ENCODE data around the gene CFHR5. TPM values are rescaled to one million over a fixed set of nuclear protein-coding genes. Genes with fewer than 3 reads are reported as not detected.
A peak's percentile ranks its signal among the peaks of the same experiment; 100 is the strongest.

CFHR5 gene
- total and polyA plus RNA-seq, 2 of the 13 experiments (the other 11 are each of a cell fraction or from before 2014, with no cell fraction given): not detected

- peak; percentile 66; the same call in 1 of the 2 replicates for TF ChIP-seq TBX3 (IDR thresholded peaks at IDR 0.05; ENCODE audit: borderline replicate concordance)
- no peak for TF ChIP-seq ATF4 (CRISPR knock-in tag; IDR thresholded peaks at IDR 0.05)
- peak; percentile 15; the same call in 1 of the 2 replicates for TF ChIP-seq SALL1 (CRISPR knock-in tag; IDR thresholded peaks at IDR 0.05)
- TF ChIP-seq FOXA3 (CRISPR knock-in tag; IDR thresholded peaks at IDR 0.05): 0 out of 2 replicates have a peak, but pooled peaks have one; percentile 11
These were observed 50.0 kb downstream of the CFHR5 start (continued) for GRCh38 chr1:197027359-197027758.

- BruUV-seq (replicated peaks): no TSS peak
- H3K4me2 ChIP-seq (ENCODE audit: low read depth, low read length): no peak overlapping the region
- in situ Hi-C loops (cut with HindIII; ENCODE audit: extremely low pct_ligation_motif_present, low pct_unique_long_range_greater_than_20kb): no loop called here
- intact Hi-C loops (cut with micrococcal nuclease; ENCODE audit: unreplicated experiment): no loop called here
- H3K27me3 ChIP-seq (ENCODE audit: control insufficient read depth in 1 of 2, insufficient read depth in 2 of 2, low read length in 2 of 2): no peaks in the 10 kb centered on the region
- CTCF ChIA-PET (ENCODE audit: low intra/inter-chr PET ratio, low total read pairs): no interaction called here
- H3K9ac ChIP-seq (ENCODE audit: insufficient read depth, low read depth, low read length): no peak overlapping the region
- no peak for ATAC-seq
- no peak for FAIRE-seq
- no peak for DNase-seq (ENCODE audit: low spot score)
- H3K4me3 ChIP-seq (replicated peaks in 1 of 3; ENCODE audit: insufficient read depth in 1 of 3, low read depth in 2 of 3, low read length in 3 of 3): no peak overlapping the region
- no peaks in the 10 kb centered on the region for H3K79me2 ChIP-seq (ENCODE audit: insufficient read depth, low read length)
- H3K4me1 ChIP-seq (ENCODE audit: insufficient read depth, low read length): 0 out of 2 replicates have a peak, but pooled peaks cover 1% of the 10 kb centered on the region
- no peaks in the 10 kb centered on the region for H4K20me1 ChIP-seq (ENCODE audit: insufficient read depth, low read length)
- POLR2A ChIA-PET: no interaction called here
- H3K9me3 ChIP-seq (ENCODE audit: low read length): no peaks in the 10 kb centered on the region
- no peak overlapping the region for H2AFZ ChIP-seq (ENCODE audit: low read length)
- TF ChIP-seq ZNF331 (CRISPR knock-in tag; IDR thresholded peaks at IDR 0.05): no peak
- TF ChIP-seq ZNF562 (CRISPR knock-in tag; IDR thresholded peaks at IDR 0.05; ENCODE audit: borderline replicate concordance): no peak
- no peak for TF ChIP-seq AHR (CRISPR knock-in tag; IDR thresholded peaks at IDR 0.05)
- TF ChIP-seq TCF7 (IDR thresholded peaks at IDR 0.05; ENCODE audit: low read depth): no peak
- no peak for TF ChIP-seq SAP130 (CRISPR knock-in tag; IDR thresholded peaks at IDR 0.05; ENCODE audit: low read depth)
- TF ChIP-seq KLF11 (CRISPR knock-in tag; IDR thresholded peaks at IDR 0.05): no peak
- TF ChIP-seq TRAFD1 (CRISPR knock-in tag; IDR thresholded peaks at IDR 0.05; ENCODE audit: borderline replicate concordance): no peak
- TF ChIP-seq ZNF34 (CRISPR knock-in tag; IDR thresholded peaks at IDR 0.05; ENCODE audit: borderline replicate concordance): no peak
- no peak for TF ChIP-seq HIC2 (CRISPR knock-in tag; IDR thresholded peaks at IDR 0.05; ENCODE audit: low read depth)
- TF ChIP-seq ZNF576 (CRISPR knock-in tag; IDR thresholded peaks at IDR 0.05): no peak
- TF ChIP-seq ELF4 (CRISPR knock-in tag; IDR thresholded peaks at IDR 0.05; ENCODE audit: borderline replicate concordance): no peak
- TF ChIP-seq ETV6 (CRISPR knock-in tag; conservative IDR thresholded peaks at IDR 0.05): no peak
- no peak for TF ChIP-seq ZNF382 (CRISPR knock-in tag; IDR thresholded peaks at IDR 0.05; ENCODE audit: borderline replicate concordance)
- H3K36me3 ChIP-seq (replicated peaks in 1 of 2; ENCODE audit: control insufficient read depth in 1 of 2, insufficient read depth in 2 of 2, low read length in 2 of 2): no peaks in the 10 kb centered on the region
- no peak overlapping the region for H3K27ac ChIP-seq (ENCODE audit: extremely low read length, insufficient read depth, low read length)
These were observed 52.4 kb downstream of the CFHR5 start for GRCh38 chr1:197029749-197030148.

Data from HepG2 (cell line).